ACC112 (cell line): ENCODE measurements around the gene PTH2.
A peak's percentile ranks its signal among the peaks of the same experiment; 100 is the strongest.

ENCODE experiments used
- H2AFZ ChIP-seq: fragments of 200-600 bp; sonication (generic); one replicate; pipeline ENCODE4 v1.6.0; 2017; ENCODE audit warnings: antibody characterized with exemption, low read length; ENCODE audit not compliant: unreplicated experiment
- H3K27ac ChIP-seq: fragments of 200-600 bp; sonication (generic); 2 replicates; pipeline ENCODE4 v1.5.1; 2014; ENCODE audit warnings: low read depth, mild to moderate bottlenecking, antibody characterized with exemption, low read length, moderate library complexity
- H3K27me3 ChIP-seq: fragments of 200-600 bp; sonication (generic); 2 replicates; pipeline ENCODE4 v1.6.1; 2014; ENCODE audit warnings: mild to moderate bottlenecking, antibody characterized with exemption, low read length, moderate library complexity, mixed read lengths; ENCODE audit not compliant: insufficient read depth
- H3K36me3 ChIP-seq: fragments of 200-600 bp; sonication (generic); 2 replicates; pipeline ENCODE4 v1.6.1; 2016; ENCODE audit warnings: mild to moderate bottlenecking, antibody characterized with exemption, low read length, moderate library complexity, mixed read lengths; ENCODE audit not compliant: insufficient read depth
- H3K4me1 ChIP-seq: fragments of 200-600 bp; sonication (generic); one replicate; pipeline ENCODE4 v1.6.1; 2016; ENCODE audit warnings: low read length, mixed read lengths; ENCODE audit not compliant: insufficient read depth, unreplicated experiment, control insufficient read depth
- H3K4me3 ChIP-seq: fragments of 200-600 bp; sonication (generic); 2 replicates; pipeline ENCODE4 v1.5.1; 2014; ENCODE audit warnings: mild to moderate bottlenecking, low read depth, low read length
- H3K79me2 ChIP-seq: fragments of 200-600 bp; sonication (generic); one replicate; pipeline ENCODE4 v1.6.0; 2016; ENCODE audit warnings: low read length; ENCODE audit not compliant: control insufficient read depth, unreplicated experiment, insufficient read depth

Gene PTH2

GRCh38 chr19:49421039-49421877 is 2.0 kb downstream of the PTH2 start:
- H3K27ac ChIP-seq = no peak overlapping the region
- no peaks in the 10 kb centered on the region for H3K36me3 ChIP-seq
- no peak overlapping the region for H2AFZ ChIP-seq
- H3K4me1 ChIP-seq = peaks cover 11% of the 10 kb centered on the region
- H3K27me3 ChIP-seq = peaks cover 73% of the 10 kb centered on the region
- peak overlapping the region; percentile 56 for H3K4me3 ChIP-seq
- H3K79me2 ChIP-seq = no peaks in the 10 kb centered on the region

- no peak overlapping the region for H2AFZ ChIP-seq
- peaks cover 68% of the 10 kb centered on the region for H3K27me3 ChIP-seq
- peaks cover 6% of the 10 kb centered on the region for H3K4me1 ChIP-seq
- no peaks in the 10 kb centered on the region for H3K36me3 ChIP-seq
- no peak overlapping the region for H3K4me3 ChIP-seq
- H3K27ac ChIP-seq = no peak overlapping the region
- H3K79me2 ChIP-seq = no peaks in the 10 kb centered on the region
Measured at GRCh38 chr19:49420227-49420626, 3.0 kb downstream of the PTH2 start.

DNA sequence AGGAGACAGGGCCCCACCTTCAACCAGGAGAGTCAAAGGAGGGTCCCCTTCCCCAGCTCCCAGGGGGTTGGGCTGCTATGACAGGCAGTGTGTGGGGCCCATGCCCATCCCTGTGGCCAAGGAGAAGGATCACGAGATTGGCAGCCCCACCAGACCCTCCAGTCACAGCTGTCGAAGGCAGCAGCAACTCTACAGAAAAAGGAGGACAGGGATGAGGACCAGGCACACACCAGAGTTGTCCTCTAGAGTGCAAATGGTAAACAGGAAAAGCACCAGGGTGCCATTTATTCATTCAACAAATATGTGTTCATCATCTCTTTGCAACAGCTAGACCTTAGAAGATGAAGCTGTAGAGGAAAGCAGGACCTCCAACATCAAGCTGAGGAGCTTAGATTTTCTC is 4.1 kb downstream of the PTH2 start:
- Histone ChIP-seq H3K4me1 (peaks cover 6% of the 10 kb centered on the region), H3K36me3 (no peaks in the 10 kb centered on the region)

GRCh38 chr19:49418511-49418910 is 4.7 kb downstream of the PTH2 start:
- H3K36me3 ChIP-seq = no peaks in the 10 kb centered on the region
- peaks cover 6% of the 10 kb centered on the region for H3K4me1 ChIP-seq
- H2AFZ ChIP-seq = no peak overlapping the region
- no peaks in the 10 kb centered on the region for H3K79me2 ChIP-seq
- H3K27ac ChIP-seq = no peak overlapping the region
- H3K27me3 ChIP-seq = peaks cover 62% of the 10 kb centered on the region
- no peak overlapping the region for H3K4me3 ChIP-seq

More for the DNA sequence above, 4.1 kb downstream of the PTH2 start:
- H3K27me3 ChIP-seq = peaks cover 68% of the 10 kb centered on the region
- H3K4me3 ChIP-seq = no peak overlapping the region
- no peak overlapping the region for H2AFZ ChIP-seq
- H3K27ac ChIP-seq = no peak overlapping the region
- H3K79me2 ChIP-seq = no peaks in the 10 kb centered on the region

DNA sequence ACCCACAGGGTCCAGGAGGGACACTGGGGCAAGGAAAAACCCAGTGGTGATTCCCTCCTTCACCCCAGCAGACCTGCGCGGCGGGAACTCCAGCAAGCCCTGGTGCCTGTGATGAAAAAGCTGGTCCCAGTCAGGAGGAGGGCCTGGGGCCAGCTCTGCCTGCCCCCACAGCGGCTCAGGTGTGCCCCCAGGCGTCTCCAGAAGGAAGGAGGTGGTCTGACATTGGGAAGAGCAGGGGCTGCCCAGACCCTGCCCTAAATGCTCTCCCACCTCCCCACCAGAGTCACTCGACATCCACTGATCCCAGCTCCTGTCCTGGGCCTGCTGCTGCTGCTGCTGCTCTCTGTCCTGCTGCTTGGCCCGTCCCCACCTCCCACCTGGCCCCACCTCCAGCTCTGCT is 6.2 kb downstream of the PTH2 start:
- no peak overlapping the region for H3K27ac ChIP-seq
- H3K4me3 ChIP-seq = no peak overlapping the region
- no peaks in the 10 kb centered on the region for H3K36me3 ChIP-seq
- H3K27me3 ChIP-seq = peaks cover 49% of the 10 kb centered on the region
- peaks cover 6% of the 10 kb centered on the region for H3K4me1 ChIP-seq
- H3K79me2 ChIP-seq = no peaks in the 10 kb centered on the region
- H2AFZ ChIP-seq = no peak overlapping the region

GRCh38 chr19:49415810-49416200 is 7.4 kb downstream of the PTH2 start:
- no peaks in the 10 kb centered on the region for H3K36me3 ChIP-seq
- H3K27me3 ChIP-seq = peaks cover 38% of the 10 kb centered on the region
- no peak overlapping the region for H3K27ac ChIP-seq
- H3K4me1 ChIP-seq = no peaks in the 10 kb centered on the region
- no peaks in the 10 kb centered on the region for H3K79me2 ChIP-seq
- H2AFZ ChIP-seq = no peak overlapping the region
- no peak overlapping the region for H3K4me3 ChIP-seq

- no peak overlapping the region for H3K27ac ChIP-seq
- H2AFZ ChIP-seq = no peak overlapping the region
- peaks cover 33% of the 10 kb centered on the region for H3K27me3 ChIP-seq
- no peaks in the 10 kb centered on the region for H3K36me3 ChIP-seq
- H3K4me3 ChIP-seq = no peak overlapping the region
- no peaks in the 10 kb centered on the region for H3K79me2 ChIP-seq
- H3K4me1 ChIP-seq = no peaks in the 10 kb centered on the region
Measured at GRCh38 chr19:49415102-49415809, 8.0 kb downstream of the PTH2 start.

DNA sequence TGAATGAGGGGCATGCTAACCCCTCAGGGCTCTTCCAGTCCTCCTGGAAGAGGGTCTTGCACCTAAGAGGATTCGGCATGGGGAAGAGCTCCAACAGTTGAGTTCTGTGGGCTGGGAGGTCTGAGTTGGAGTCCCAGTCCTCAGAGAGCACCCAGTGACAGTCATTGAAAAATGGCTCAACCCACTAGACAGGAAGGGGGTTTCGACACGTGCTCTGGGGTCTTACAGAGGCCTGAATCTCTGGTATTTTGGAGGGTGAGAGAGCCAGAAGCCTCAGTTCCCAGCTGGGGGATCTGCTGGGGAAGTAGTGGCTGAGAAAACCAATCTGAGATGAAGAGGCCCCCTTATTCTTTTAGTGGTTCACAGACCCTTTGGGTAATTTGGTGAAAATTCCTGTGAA is 9.0 kb downstream of the PTH2 start:
- Histone ChIP-seq H3K4me1 (no peaks in the 10 kb centered on the region), H3K27ac (no peak overlapping the region), H3K36me3 (no peaks in the 10 kb centered on the region), H3K4me3 (no peak overlapping the region), H3K79me2 (no peaks in the 10 kb centered on the region), H3K27me3 (peaks cover 23% of the 10 kb centered on the region), H2AFZ (no peak overlapping the region)

DNA sequence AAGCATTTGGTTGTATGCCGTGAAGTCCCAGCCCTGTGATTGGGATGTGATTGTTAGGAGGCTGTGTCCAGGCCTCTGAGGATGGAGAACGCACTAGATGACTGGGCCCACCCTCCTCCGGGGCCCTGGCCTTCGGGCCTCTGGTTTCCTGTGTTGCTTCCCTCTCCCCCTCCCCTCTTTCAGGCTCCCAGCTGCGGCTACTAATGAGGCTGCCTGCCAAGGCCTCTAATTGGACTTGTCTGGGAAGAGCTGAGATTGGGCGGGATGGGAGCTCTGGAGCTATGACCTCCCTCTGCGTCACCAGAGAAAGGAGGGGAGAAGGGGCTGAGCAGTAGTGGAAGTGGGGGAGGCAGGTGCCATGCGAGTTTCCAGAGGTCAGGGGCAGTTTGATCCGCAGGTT is 9.9 kb downstream of the PTH2 start:
- H2AFZ ChIP-seq = no peak overlapping the region
- H3K36me3 ChIP-seq = no peaks in the 10 kb centered on the region
- H3K4me1 ChIP-seq = no peaks in the 10 kb centered on the region
- peaks cover 14% of the 10 kb centered on the region for H3K27me3 ChIP-seq
- no peak overlapping the region for H3K27ac ChIP-seq
- no peak overlapping the region for H3K4me3 ChIP-seq
- H3K79me2 ChIP-seq = no peaks in the 10 kb centered on the region

DNA sequence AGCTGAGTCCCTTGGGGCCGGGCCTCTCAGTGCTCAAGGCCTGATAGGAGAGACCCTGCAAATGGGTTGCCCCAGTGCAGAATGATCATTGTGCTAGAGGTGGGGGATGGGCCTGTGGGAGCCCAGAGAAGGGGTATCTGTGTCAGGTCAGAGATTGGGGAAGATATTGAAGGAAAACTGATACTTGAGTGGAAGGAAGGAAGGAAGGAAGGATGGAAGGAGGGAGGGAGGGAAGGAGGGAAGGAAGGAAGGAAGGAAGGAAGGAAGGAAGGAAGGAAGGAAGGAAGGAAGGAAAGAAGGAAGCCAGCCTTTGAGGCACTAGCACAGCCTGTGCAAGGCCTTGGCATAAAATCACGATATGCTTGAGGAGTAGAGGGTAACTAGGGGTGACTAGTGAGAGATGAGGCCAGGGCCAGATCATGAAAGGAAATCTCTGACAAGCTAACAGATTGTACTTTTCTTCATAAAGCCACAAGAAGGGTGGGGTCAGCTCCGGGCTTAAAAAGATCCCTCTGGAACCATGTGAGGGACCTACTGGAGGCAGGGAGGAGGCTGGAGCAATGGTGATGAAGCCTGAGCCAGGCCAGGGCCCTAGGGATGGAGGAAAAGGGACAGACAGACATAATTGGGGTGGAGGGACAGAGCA is 11.4 kb downstream of the PTH2 start:
- Histone ChIP-seq H3K27me3 (no peaks in the 10 kb centered on the region), H3K4me3 (no peak overlapping the region), H3K4me1 (no peaks in the 10 kb centered on the region)

More for the DNA sequence above, 11.4 kb downstream of the PTH2 start:
- no peaks in the 10 kb centered on the region for H3K36me3 ChIP-seq
- H3K27ac ChIP-seq = no peak overlapping the region
- H2AFZ ChIP-seq = no peak overlapping the region
- no peaks in the 10 kb centered on the region for H3K79me2 ChIP-seq
